Neural cell (in vitro differentiated cells): Measurements from ENCODE around the gene LIN9. TPM values are rescaled to one million over a fixed set of nuclear protein-coding genes. Genes with fewer than 3 reads are reported as not detected.

Source experiments
- H2AFZ ChIP-seq: fragments of 200-600, 300-800 bp; sonication (generic), shearing (Covaris generic); 2 replicates; pipeline ENCODE4 v1.6.0; 2014; ENCODE audit warnings: low read depth, mild to moderate bottlenecking, antibody characterized with exemption, low read length, moderate library complexity
- H3F3A ChIP-seq: fragments of 200-600 bp; shearing (Covaris generic); 2 replicates; pipeline ENCODE4 v1.6.1; 2016; ENCODE audit warnings: mild to moderate bottlenecking, moderate library complexity, mixed read lengths, antibody characterized with exemption, low read length; ENCODE audit not compliant: insufficient read depth, poor library complexity, severe bottlenecking
- H3K27ac ChIP-seq: fragments of 200-600, 300-800 bp; sonication (generic), shearing (Covaris generic); 2 replicates; pipeline ENCODE4 v1.5.1; 2014; ENCODE audit warnings: mild to moderate bottlenecking, low read length, moderate library complexity
- H3K27me3 ChIP-seq: fragments of 300-800, 200-600 bp; sonication (generic), shearing (Covaris generic); 2 replicates; pipeline ENCODE4 v1.6.0; 2014; ENCODE audit warnings: mild to moderate bottlenecking, low read depth, low read length, moderate library complexity; ENCODE audit not compliant: insufficient read depth
- H3K36me3 ChIP-seq: fragments of 300-800, 200-600 bp; sonication (generic), shearing (Covaris generic); 2 replicates; pipeline ENCODE4 v1.5.1; 2014; ENCODE audit warnings: mild to moderate bottlenecking, antibody characterized with exemption, low read length, moderate library complexity; ENCODE audit not compliant: insufficient read depth
- H3K4me2 ChIP-seq: fragments of 300-800, 200-600 bp; sonication (generic), shearing (Covaris generic); 2 replicates; pipeline ENCODE4 v1.6.0; 2014; ENCODE audit warnings: mild to moderate bottlenecking, low read length
- H3K4me3 ChIP-seq: fragments of 300-800, 200-600 bp; sonication (generic), shearing (Covaris generic); 2 replicates; pipeline ENCODE4 v1.5.1; 2014; ENCODE audit warnings: mild to moderate bottlenecking, low read length, moderate library complexity
- H3K79me2 ChIP-seq: fragments of 200-600 bp; shearing (Covaris generic); replicated peaks from 2 replicates; pipeline ENCODE4 v1.6.0; 2014; ENCODE audit warnings: mild to moderate bottlenecking, low read length, moderate library complexity; ENCODE audit not compliant: insufficient read depth
- H3K9ac ChIP-seq: fragments of 300-800, 200-600 bp; sonication (generic), shearing (Covaris generic); 2 replicates; pipeline ENCODE4 v1.6.1; 2016; ENCODE audit warnings: mild to moderate bottlenecking, low read length, mixed read lengths
- H3K9me2 ChIP-seq: fragments of 200-600 bp; shearing (Covaris generic); 2 replicates; pipeline ENCODE4 v1.6.1; 2016; ENCODE audit warnings: mild to moderate bottlenecking, low read length, mixed read lengths; ENCODE audit not compliant: insufficient read depth
- H3K9me3 ChIP-seq: fragments of 200-600, 300-800 bp; sonication (generic), shearing (Covaris generic); 2 replicates; pipeline ENCODE4 v1.6.1; 2016; ENCODE audit warnings: mild to moderate bottlenecking, mixed run types, low read length, moderate library complexity, mixed read lengths
- H4K20me1 ChIP-seq: fragments of 200-600 bp; shearing (Covaris generic); 2 replicates; pipeline ENCODE4 v1.6.1; 2016; ENCODE audit warnings: mild to moderate bottlenecking, mixed run types; ENCODE audit not compliant: insufficient read depth
- CTCF ChIP-seq: fragments of 450-650 bp; IDR thresholded peaks from 2 replicates; pipeline ENCODE4 v1.5.1; 2014; ENCODE audit warnings: antibody characterized with exemption, mild to moderate bottlenecking, moderate library complexity; ENCODE audit not compliant: poor library complexity, severe bottlenecking
- EP300 ChIP-seq: fragments of 450-650 bp; conservative IDR thresholded peaks from 2 replicates; pipeline ENCODE4 v1.6.1; 2014; ENCODE audit warnings: antibody characterized with exemption, mild to moderate bottlenecking, moderate library complexity; ENCODE audit not compliant: poor library complexity, severe bottlenecking
- EZH2 ChIP-seq: fragments of 200-600, 300-800 bp; shearing (Covaris generic), sonication (generic); IDR thresholded peaks from 2 replicates; pipeline ENCODE4 v1.6.1; 2014; ENCODE audit warnings: antibody characterized with exemption, low read length, borderline replicate concordance, mild to moderate bottlenecking; ENCODE audit not compliant: insufficient read depth, poor library complexity, severe bottlenecking
- MXI1 ChIP-seq: fragments of 450-650 bp; conservative IDR thresholded peaks from 2 replicates; pipeline ENCODE4 v1.6.1; 2014; ENCODE audit warnings: antibody characterized with exemption, mild to moderate bottlenecking; ENCODE audit not compliant: poor library complexity, severe bottlenecking
- POLR2AphosphoS5 ChIP-seq: IDR thresholded peaks from 2 replicates; pipeline ENCODE4 v1.6.1; 2012
- RAD21 ChIP-seq: fragments of 450-650 bp; conservative IDR thresholded peaks from 2 replicates; pipeline ENCODE4 v1.6.1; 2014; ENCODE audit warnings: antibody characterized with exemption, mild to moderate bottlenecking, moderate library complexity
- REST ChIP-seq: IDR thresholded peaks from 2 replicates; pipeline ENCODE4 v1.6.1; 2012; ENCODE audit warnings: borderline replicate concordance
- SMC3 ChIP-seq: fragments of 450-650 bp; conservative IDR thresholded peaks from 2 replicates; pipeline ENCODE4 v1.6.1; 2014; ENCODE audit warnings: antibody characterized with exemption, mild to moderate bottlenecking, moderate library complexity; ENCODE audit not compliant: poor library complexity
- TAF1 ChIP-seq: IDR thresholded peaks from 2 replicates; pipeline ENCODE4 v1.6.1; 2012; ENCODE audit warnings: low read depth
- polyA plus RNA-seq: library from polyadenylated mRNA; depleted of rRNA; stranded (reverse); fragments of >200 nt; gene quantifications from 2 replicates; pipeline ENCODE4 v1.2.3, GENCODE V29; 2014

LIN9 gene
- polyA plus RNA-seq, 1 donor from 2014 or later: 11.9 TPM

GRCh38 chr1:226236826-226237225, 72.1 kb downstream of the LIN9 start:
- Histone ChIP-seq H3K9me3 (no peaks in the 10 kb centered on the region), H2AFZ (no peak overlapping the region), H3F3A (no peaks in the 10 kb centered on the region), H3K27me3 (no peaks in the 10 kb centered on the region), H3K36me3 (no peaks in the 10 kb centered on the region), H3K4me2 (no peak overlapping the region), H4K20me1 (no peaks in the 10 kb centered on the region), H3K79me2 (no peaks in the 10 kb centered on the region), H3K9me2 (no peaks in the 10 kb centered on the region), H3K4me3 (no peak overlapping the region), H3K27ac (no peak overlapping the region), H3K9ac (no peak overlapping the region)
- TF ChIP-seq CTCF: no peak
- no peak for TF ChIP-seq TAF1
- no peak for TF ChIP-seq POLR2AphosphoS5
- TF ChIP-seq RAD21: no peak
- TF ChIP-seq EZH2: no peak
- no peak for TF ChIP-seq EP300
- no peak for TF ChIP-seq REST
- no peak for TF ChIP-seq MXI1
- TF ChIP-seq SMC3: no peak

- Histone ChIP-seq H3K4me2 (no peak overlapping the region), H3K27me3 (no peaks in the 10 kb centered on the region), H2AFZ (no peak overlapping the region), H3K9me3 (no peaks in the 10 kb centered on the region), H3K36me3 (no peaks in the 10 kb centered on the region), H3K9ac (no peak overlapping the region), H4K20me1 (no peaks in the 10 kb centered on the region), H3K27ac (no peak overlapping the region), H3K9me2 (no peaks in the 10 kb centered on the region), H3K79me2 (no peaks in the 10 kb centered on the region), H3F3A (no peaks in the 10 kb centered on the region), H3K4me3 (no peak overlapping the region)
- TF ChIP-seq SMC3: no peak
- no peak for TF ChIP-seq EZH2
- no peak for TF ChIP-seq POLR2AphosphoS5
- no peak for TF ChIP-seq RAD21
- no peak for TF ChIP-seq MXI1
- no peak for TF ChIP-seq EP300
- TF ChIP-seq CTCF: no peak
- no peak for TF ChIP-seq TAF1
- no peak for TF ChIP-seq REST
These were observed 75.2 kb downstream of the LIN9 start for GRCh38 chr1:226233806-226234205.
